HepG2 (cell line): Measurements from ENCODE around the gene FAT1. TPM values are rescaled to one million over a fixed set of nuclear protein-coding genes. Genes with fewer than 3 reads are reported as not detected.

Experiments used
- ATAC-seq: fragments of 200-7000 bp; cut with Tn5 transposase; 3 replicates; pipeline ENCODE4 v1.9.1; 2020; ENCODE audit warnings: mild to moderate bottlenecking, moderate library complexity
- BruUV-seq: library from RNA; stranded (reverse); fragments of 400-500 nt; replicated peaks from 2 replicates; lab custom pipeline; 2021; lab: Mats Ljungman, UMichigan
- CTCF ChIA-PET: fragments of 300-600 bp; formaldehyde crosslinking; extraction: SDS; loops from one replicate; lab custom pipeline; 2021; ENCODE audit warnings: low total read pairs, inconsistent platforms, low intra/inter-chr PET ratio; lab: Yijun Ruan, JAX
- POLR2A ChIA-PET: fragments of 350-600 bp; sonication (Branson Sonifier 250); formaldehyde crosslinking; loops from one replicate; lab custom pipeline; 2020; ENCODE audit warnings: antibody characterized with exemption, inconsistent platforms; lab: Yijun Ruan, JAX
- DNase-seq: peaks from one replicate; pipeline ENCODE4 v3.0.0-alpha.2; 2015; ENCODE audit warnings: low spot score
- FAIRE-seq: peaks from 3 replicates; lab custom pipeline; 2011; peaks lifted over from hg19 to GRCh38; lab: Jason Lieb, UNC
- H2AFZ ChIP-seq: one replicate; pipeline ENCODE4 v1.6.1; 2011; ENCODE audit warnings: low read length, inconsistent platforms
- H3K27ac ChIP-seq: fragments of 300-600 bp; 3 replicates; pipeline ENCODE4 v1.8.0; 2011; ENCODE audit warnings: mixed run types, mild to moderate bottlenecking, mixed read lengths, low read length, inconsistent platforms; ENCODE audit not compliant: insufficient read depth; ENCODE audit errors: extremely low read length
- H3K27me3 ChIP-seq, 2 experiments: fragments of 200-600 bp in 1 of 2; 2 replicates in 1 of 2; 3 replicates in 1 of 2; pipeline versions ENCODE4 v1.6.0 to v1.8.0; 2011; ENCODE audit warnings: low read length in 2 of 2, mild to moderate bottlenecking in 2 of 2, moderate library complexity in 2 of 2, inconsistent platforms in 1 of 2; ENCODE audit not compliant: insufficient read depth in 2 of 2, control insufficient read depth in 1 of 2
- H3K36me3 ChIP-seq, 2 experiments: fragments of 200-600 bp in 1 of 2; replicated peaks in 1 of 2; 2 replicates in 1 of 2; 3 replicates in 1 of 2; pipeline versions ENCODE4 v1.5.1 to v1.8.0; 2011; ENCODE audit warnings: low read length in 2 of 2, inconsistent platforms in 1 of 2; ENCODE audit not compliant: insufficient read depth in 2 of 2, control insufficient read depth in 1 of 2
- H3K4me1 ChIP-seq: 2 replicates; pipeline ENCODE4 v1.5.1; 2012; ENCODE audit warnings: low read length, inconsistent platforms; ENCODE audit not compliant: insufficient read depth
- H3K4me2 ChIP-seq: 2 replicates; pipeline ENCODE4 v1.6.0; 2011; ENCODE audit warnings: low read depth, low read length, inconsistent platforms
- H3K4me3 ChIP-seq, 3 experiments: fragments of 200-600 bp in 1 of 3; sonication (generic), shearing (Covaris generic) in 1 of 3; replicated peaks in 1 of 3; 2 replicates each; pipeline ENCODE4 v1.5.1; 2011 to 2016; ENCODE audit warnings: low read length in 3 of 3, inconsistent platforms in 2 of 3, low read depth in 2 of 3, mild to moderate bottlenecking in 2 of 3, control low read depth in 1 of 3, mixed read lengths in 1 of 3; ENCODE audit not compliant: insufficient read depth in 1 of 3
- H3K79me2 ChIP-seq: one replicate; pipeline ENCODE4 v1.6.1; 2011; ENCODE audit warnings: low read length, inconsistent platforms; ENCODE audit not compliant: insufficient read depth
- H3K9ac ChIP-seq: 2 replicates; pipeline ENCODE4 v1.6.0; 2011; ENCODE audit warnings: mild to moderate bottlenecking, low read depth, low read length, inconsistent platforms; ENCODE audit not compliant: insufficient read depth
- H3K9me3 ChIP-seq: 2 replicates; pipeline ENCODE4 v1.5.1; 2012; ENCODE audit warnings: mild to moderate bottlenecking, low read length
- H4K20me1 ChIP-seq: 2 replicates; pipeline ENCODE4 v1.6.0; 2011; ENCODE audit warnings: inconsistent platforms, mild to moderate bottlenecking, low read length, moderate library complexity; ENCODE audit not compliant: insufficient read depth
- ARHGAP35 ChIP-seq: sonication (generic); formaldehyde crosslinking; IDR thresholded peaks from 2 replicates; pipeline ENCODE4 v1.9.0; 2022; ENCODE audit warnings: mild to moderate bottlenecking, inconsistent platforms, moderate library complexity, missing genetic modification reagents, borderline replicate concordance
- CCAR2 ChIP-seq: fragments of 200-400 bp; formaldehyde crosslinking; optimal IDR thresholded peaks from 2 replicates; pipeline ENCODE3; 2018; ENCODE audit warnings: low read depth, mild to moderate bottlenecking, low read length, moderate library complexity
- KLF9 ChIP-seq: IDR thresholded peaks from 2 replicates; pipeline ENCODE4 v1.6.1; 2016; ENCODE audit warnings: low read depth
- TBX3 ChIP-seq: fragments of 450-650 bp; IDR thresholded peaks from 2 replicates; pipeline ENCODE4 v1.6.1; 2017; ENCODE audit warnings: antibody characterized with exemption, mild to moderate bottlenecking, inconsistent platforms, borderline replicate concordance
- ZBTB3 ChIP-seq: sonication (generic); formaldehyde crosslinking; IDR thresholded peaks from 2 replicates; pipeline ENCODE4 v1.4.0; 2020; ENCODE audit warnings: low read depth, mild to moderate bottlenecking, moderate library complexity, missing genetic modification reagents, borderline replicate concordance
- ZFP41 ChIP-seq: sonication (generic); formaldehyde crosslinking; IDR thresholded peaks from 2 replicates; pipeline ENCODE4 v1.4.0; 2020; ENCODE audit warnings: mild to moderate bottlenecking, missing genetic modification reagents, borderline replicate concordance
- ZNF644 ChIP-seq: IDR thresholded peaks from 2 replicates; pipeline ENCODE4 v1.6.1; 2016; ENCODE audit warnings: low read depth
- ZNF713 ChIP-seq: sonication (generic); formaldehyde crosslinking; IDR thresholded peaks from 2 replicates; pipeline ENCODE4 v1.4.0; 2020; ENCODE audit warnings: mild to moderate bottlenecking, missing genetic modification reagents
- WGBS: methylation state at CpG from one replicate; pipeline ENCODE4 v1.1.6; 2017; ENCODE audit warnings: low lambda C conversion rate; 5-methylcytosine and 5-hydroxymethylcytosine counted together
- in situ Hi-C: cut with HindIII; loops from 2 replicates; pipeline ENCODE4 v1.10.0; 2017; ENCODE audit warnings: low pct_unique_long_range_greater_than_20kb; ENCODE audit not compliant: extremely low pct_ligation_motif_present
- intact Hi-C: fragments of 100-400 bp; cut with micrococcal nuclease; formaldehyde crosslinking; loops from one replicate; pipeline ENCODE4 v1.10.0; 2022; ENCODE audit not compliant: unreplicated experiment
- polyA plus RNA-seq, 8 experiments: library from polyadenylated mRNA; depleted of rRNA in 3 of 8; stranded (reverse) in 7 of 8; unstranded in 1 of 8; fragments of >200 nt; fragmentation: Illumina TruSeq in 4 of 8; extraction: Trizol in 4 of 8; gene quantifications; 2 replicates each; pipeline versions ENCODE4 v1.2.1 to v1.2.3, GENCODE V29; 2011 to 2016; ENCODE audit warnings: low read depth in 4 of 8, missing spikeins in 1 of 8, mixed read lengths in 1 of 8; ENCODE audit not compliant: insufficient read depth in 1 of 8
- total RNA-seq, 5 experiments: library from RNA; depleted of rRNA; stranded (reverse); fragments of >200 nt; fragmentation: Illumina TruSeq; extraction: Trizol; gene quantifications; 2 replicates each; pipeline ENCODE4 v1.2.3, GENCODE V29; 2016; ENCODE audit warnings: low read depth in 1 of 5
- TF ChIP-seq, protein P1 (sequence below): sonication (generic); formaldehyde crosslinking; IDR thresholded peaks from 2 replicates; pipeline ENCODE4 v1.5.1; 2020; ENCODE audit warnings: mild to moderate bottlenecking, missing genetic modification reagents, borderline replicate concordance
- TF ChIP-seq, protein P2 (sequence below): sonication (generic); formaldehyde crosslinking; IDR thresholded peaks from 2 replicates; pipeline ENCODE4 v1.5.1; 2020; ENCODE audit warnings: missing genetic modification reagents, mild to moderate bottlenecking, borderline replicate concordance

The FAT1 gene
- total and polyA plus RNA-seq, 2 of the 13 experiments (the other 11 are each of a cell fraction or from before 2014, with no cell fraction given), result 185 to 216 TPM

DNA sequence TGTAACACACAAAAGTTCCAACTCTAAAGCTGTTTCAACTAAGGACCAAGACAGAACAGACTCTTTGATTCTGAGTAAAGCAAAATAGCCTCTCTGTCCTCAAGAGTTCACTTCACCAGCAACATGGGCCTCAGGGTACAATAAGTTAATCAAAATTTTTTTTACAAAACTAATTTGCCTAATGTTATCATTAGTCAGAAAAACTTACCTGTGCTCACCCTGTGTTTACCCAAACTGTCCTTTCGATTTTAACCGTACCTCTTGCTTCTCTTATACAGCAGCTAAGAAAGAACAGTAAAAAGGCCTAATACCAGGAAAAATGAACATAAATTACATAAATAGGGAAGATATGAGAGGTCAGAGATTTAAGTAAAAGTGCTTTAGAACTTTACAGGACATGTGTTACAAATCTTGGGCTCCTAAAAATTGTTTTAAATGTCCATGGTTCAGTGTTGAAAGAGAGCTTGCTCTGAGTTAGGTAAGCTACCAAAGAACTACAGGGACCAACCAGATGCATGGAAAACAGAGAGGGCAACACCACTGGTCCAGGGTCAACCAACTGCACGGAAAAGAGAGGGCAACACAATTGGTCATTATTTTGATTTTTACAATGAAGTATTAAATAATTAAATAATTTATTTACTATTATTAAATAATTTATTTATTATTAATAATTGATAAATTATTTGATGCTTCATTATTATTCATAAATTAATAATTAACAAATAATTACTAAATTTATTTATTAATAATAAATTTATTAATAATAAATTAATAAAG is 73.1 kb downstream of the FAT1 start:
- in situ Hi-C loops (no loop called here), intact Hi-C loops (no loop called here)
- ATAC-seq (no peak), FAIRE-seq (no peak), DNase-seq (no peak)
- Histone ChIP-seq H3K4me2 (no peak overlapping the region), H3K79me2 (peaks cover 47% of the 10 kb centered on the region), H3K4me1 (peaks cover 12% of the 10 kb centered on the region), H3K36me3 (peaks cover 7 to 41% of the 10 kb centered on the region in 2 experiments), H2AFZ (no peak overlapping the region), H3K9ac (no peak overlapping the region), H3K27ac (no peak overlapping the region), H3K4me3 (no peak overlapping the region), H4K20me1 (peaks cover 6% of the 10 kb centered on the region), H3K9me3 (no peaks in the 10 kb centered on the region), H3K27me3 (no peaks in the 10 kb centered on the region)
- WGBS, result 94% methylated on average over 3 of the region's 3 CpGs
- ChIA-PET CTCF (no interaction called here), POLR2A (no interaction called here)
- TF ChIP-seq, protein P1, sequence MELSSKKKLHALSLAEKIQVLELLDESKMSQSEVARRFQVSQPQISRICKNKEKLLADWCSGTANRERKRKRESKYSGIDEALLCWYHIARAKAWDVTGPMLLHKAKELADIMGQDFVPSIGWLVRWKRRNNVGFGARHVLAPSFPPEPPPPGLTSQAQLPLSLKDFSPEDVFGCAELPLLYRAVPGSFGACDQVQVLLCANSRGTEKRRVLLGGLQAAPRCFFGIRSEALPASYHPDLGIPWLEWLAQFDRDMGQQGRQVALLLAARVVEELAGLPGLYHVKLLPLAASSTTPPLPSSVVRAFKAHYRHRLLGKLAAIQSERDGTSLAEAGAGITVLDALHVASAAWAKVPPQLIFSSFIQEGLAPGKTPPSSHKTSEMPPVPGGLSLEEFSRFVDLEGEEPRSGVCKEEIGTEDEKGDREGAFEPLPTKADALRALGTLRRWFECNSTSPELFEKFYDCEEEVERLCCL, result no peak
- TF ChIP-seq CCAR2 (no peak), ARHGAP35 (CRISPR knock-in tag) (no peak), KLF9 (CRISPR knock-in tag) (no peak), ZNF644 (no peak), ZFP41 (CRISPR knock-in tag) (no peak), TBX3 (no peak), ZNF713 (no peak), ZBTB3 (no peak)
- TF ChIP-seq, protein P2, sequence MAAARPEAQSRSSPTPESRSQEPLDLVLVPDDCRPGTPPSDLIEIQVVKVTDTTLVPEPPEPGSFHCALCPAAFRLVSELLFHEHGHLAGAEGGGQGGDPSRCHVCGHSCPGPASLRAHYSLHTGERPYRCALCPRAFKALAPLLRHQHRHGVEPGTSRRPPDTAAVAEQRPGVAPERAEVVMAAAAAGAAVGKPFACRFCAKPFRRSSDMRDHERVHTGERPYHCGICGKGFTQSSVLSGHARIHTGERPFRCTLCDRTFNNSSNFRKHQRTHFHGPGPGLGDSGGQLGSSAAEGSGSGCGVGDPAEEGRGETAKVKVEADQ (CRISPR knock-in tag), result no peak
- no TSS peak for BruUV-seq
